B cell (primary cell): ENCODE data around the gene CDK6.

Source experiments
- CTCF ChIP-seq: fragments of 200-600 bp; IDR thresholded peaks from one replicate; pipeline ENCODE4 v1.8.0; 2022; ENCODE audit warnings: antibody characterized with exemption, mild to moderate bottlenecking
- EZH2 ChIP-seq: IDR thresholded peaks from 2 replicates; pipeline ENCODE4 v1.6.1; 2012; ENCODE audit warnings: borderline replicate concordance, low read depth, mild to moderate bottlenecking, moderate library complexity, low read length; ENCODE audit not compliant: insufficient read depth, poor library complexity, severe bottlenecking

GRCh38 chr7:92709912-92710311 is 126.5 kb downstream of the CDK6 start:
- no peak for TF ChIP-seq CTCF
- TF ChIP-seq EZH2, result no peak
